Tibial nerve (tissue), 4 donors: ENCODE measurements around the gene HBA2. TPM values are rescaled to one million over a fixed set of nuclear protein-coding genes. Genes with fewer than 3 reads are reported as not detected.
"Not testable (repeated sequence)": the region's sequence is repeated elsewhere in the genome, so short reads cannot be mapped to it uniquely, and the experiment has no call there.

ENCODE experiments used
- DNase-seq, 2 donors: peaks; one replicate each; pipeline ENCODE4 v3.0.0-alpha.2; 2019; ENCODE audit warnings: low spot score in 2 of 2
- H3K27ac ChIP-seq, 4 donors: fragments of 200-600 bp; sonication (generic) in 3 of 4; one replicate each; pipeline ENCODE4 v1.5.1; 2017 to 2019; ENCODE audit warnings: mild to moderate bottlenecking in 1 of 4
- H3K27me3 ChIP-seq, 2 donors: fragments of 200-600 bp; sonication (generic) in 1 of 2; one replicate each; pipeline versions ENCODE4 v1.5.1 to v1.6.0; 2017 to 2019
- H3K36me3 ChIP-seq, 3 donors: fragments of 200-600 bp; sonication (generic); one replicate each; pipeline ENCODE4 v1.5.1; 2018 to 2019
- H3K4me1 ChIP-seq, 4 donors: fragments of 200-600 bp; sonication (generic) in 3 of 4; one replicate each; pipeline ENCODE4 v1.5.1; 2017 to 2019
- H3K4me3 ChIP-seq, 4 donors: fragments of 200-600 bp; sonication (generic) in 3 of 4; one replicate each; pipeline ENCODE4 v1.5.1; 2017 to 2019; ENCODE audit warnings: mild to moderate bottlenecking in 1 of 4, moderate library complexity in 1 of 4
- H3K9me3 ChIP-seq, 4 donors: fragments of 200-600 bp; sonication (generic) in 3 of 4; one replicate each; pipeline ENCODE4 v1.5.1; 2017 to 2019
- CTCF ChIP-seq, 5 experiments: fragments of 200-600 bp in 3 of 5; fragments of 450-650 bp in 2 of 5; sonication (generic) in 3 of 5; IDR thresholded peaks; one replicate each; pipeline ENCODE4 v1.5.1; 2016 to 2019; ENCODE audit warnings: antibody characterized with exemption in 5 of 5, mild to moderate bottlenecking in 3 of 5, moderate library complexity in 2 of 5
- EP300 ChIP-seq, 2 donors: sonication (generic); formaldehyde crosslinking; IDR thresholded peaks; one replicate each; pipeline ENCODE4 v1.6.1; 2017; ENCODE audit warnings: antibody characterized with exemption in 2 of 2, mild to moderate bottlenecking in 1 of 2
- POLR2A ChIP-seq, 2 donors: fragments of 450-650 bp; IDR thresholded peaks; one replicate each; pipeline ENCODE4 v1.6.1; 2017; ENCODE audit warnings: antibody characterized with exemption in 2 of 2, mild to moderate bottlenecking in 2 of 2, moderate library complexity in 2 of 2
- WGBS, 2 donors: methylation state at CpG; one replicate each; pipeline ENCODE4 v1.1.5; 2018; 5-methylcytosine and 5-hydroxymethylcytosine counted together
- total RNA-seq, 4 donors: library from RNA; depleted of rRNA; stranded (reverse); fragments of >200 nt; gene quantifications; one replicate each; pipeline ENCODE4 v1.1.0, GENCODE V29; 2016

HBA2 gene
- total RNA-seq, 4 donors from 2014 or later: 10.1 to 495 (median 102) TPM

GRCh38 chr16:175011-175949, 2.6 kb downstream of the HBA2 start:
- Histone ChIP-seq H3K36me3 (no peaks in the 10 kb centered on the region), H3K27me3 (peaks cover 0 to 77% of the 10 kb centered on the region in 2 donors), H3K4me1 (peaks cover 0 to 26% (median 3%) of the 10 kb centered on the region in 4 donors), H3K4me3 (no peak overlapping the region), H3K9me3 (no peaks in the 10 kb centered on the region), H3K27ac (no peak overlapping the region)
- no peak for DNase-seq
- WGBS, 2 donors: 16 to 21% methylated on average over 7 to 8 of the region's 8 CpGs
- no peak for TF ChIP-seq CTCF (IDR thresholded peaks at IDR 0.05)
- no peak for TF ChIP-seq POLR2A (IDR thresholded peaks at IDR 0.05)
- no peak for TF ChIP-seq EP300 (IDR thresholded peaks at IDR 0.05)

- Histone ChIP-seq H3K27me3 (peaks cover 0 to 76% of the 10 kb centered on the region in 2 donors), H3K4me1 (peaks cover 0 to 33% (median 10%) of the 10 kb centered on the region in 4 donors)
- H3K27ac ChIP-seq, H3K36me3 ChIP-seq, DNase-seq, H3K4me3 ChIP-seq, H3K9me3 ChIP-seq: not testable (repeated sequence)
- no CpG with 5 or more reads among the region's 39 CpGs for whole genome bisulfite sequencing, 2 donors
Measured at GRCh38 chr16:176006-176405, 3.3 kb downstream of the HBA2 start.

GRCh38 chr16:176477-177382, 4.1 kb downstream of the HBA2 start, which contains the start of gene HBA1:
Gene HBA1, plus strand, starts transcription at chr16:176680. Its CDS starts 37 bp downstream, at chr16:176717.
- H3K27ac ChIP-seq, DNase-seq, H3K4me3 ChIP-seq, H3K36me3 ChIP-seq, H3K9me3 ChIP-seq: not testable (repeated sequence)
- 0 to 3% methylated on average over 1 to 6 of the region's 88 CpGs for WGBS, 2 donors
- Histone ChIP-seq H3K27me3 (peaks cover 0 to 72% of the 10 kb centered on the region in 2 donors), H3K4me1 (peaks cover 0 to 40% (median 15%) of the 10 kb centered on the region in 4 donors)

- DNase-seq: no peak
- Histone ChIP-seq H3K9me3 (no peaks in the 10 kb centered on the region), H3K4me3 (no peak overlapping the region), H3K36me3 (no peaks in the 10 kb centered on the region), H3K27me3 (peaks cover 0 to 68% of the 10 kb centered on the region in 2 donors), H3K27ac (no peak overlapping the region), H3K4me1 (peaks cover 0 to 40% (median 15%) of the 10 kb centered on the region in 4 donors)
- WGBS, 2 donors: 5 to 10% methylated on average over 13 of the region's 13 CpGs
- no peak for TF ChIP-seq POLR2A (IDR thresholded peaks at IDR 0.05)
- no peak for TF ChIP-seq EP300 (IDR thresholded peaks at IDR 0.05)
- TF ChIP-seq CTCF (IDR thresholded peaks at IDR 0.05): no peak
Measured at GRCh38 chr16:177394-177822, 4.7 kb downstream of the HBA2 start.

- Histone ChIP-seq H3K27ac (no peak overlapping the region), H3K36me3 (no peaks in the 10 kb centered on the region), H3K27me3 (peaks cover 0 to 67% of the 10 kb centered on the region in 2 donors), H3K4me1 (peaks cover 0 to 40% (median 15%) of the 10 kb centered on the region in 4 donors), H3K9me3 (no peaks in the 10 kb centered on the region), H3K4me3 (no peak overlapping the region)
- WGBS, 2 donors: 71 to 75% methylated on average over 11 of the region's 11 CpGs
- no peak for DNase-seq
- TF ChIP-seq CTCF (IDR thresholded peaks at IDR 0.05) (no peak), EP300 (IDR thresholded peaks at IDR 0.05) (no peak), POLR2A (IDR thresholded peaks at IDR 0.05) (no peak)
Measured at GRCh38 chr16:177981-178667, 5.4 kb downstream of the HBA2 start.
